Measurements from ENCODE around the gene CD151.

CD151 gene

GRCh38 chr11:803770-804598 lies 28.8 kb upstream of the CD151 start:
- peaks cover 53% of the 10 kb centered on the region for H3K4me1 ChIP-seq
- peaks cover 43% of the 10 kb centered on the region for H3K36me3 ChIP-seq
- H3K4me3 ChIP-seq, result peak overlapping the region; percentile 76
- H3K4me2 ChIP-seq, result peak overlapping the region; percentile 99
- no peaks in the 10 kb centered on the region for H3K27me3 ChIP-seq
- H3K27ac ChIP-seq, result peak overlapping the region; percentile 89
- peaks cover 32% of the 10 kb centered on the region; the same call in 1 of the 2 replicates for H4K20me1 ChIP-seq
- peak overlapping the region; percentile 80 for H3K9ac ChIP-seq
- H3K9me3 ChIP-seq, result no peaks in the 10 kb centered on the region
- TF ChIP-seq Cebpa-rat (IDR thresholded peaks at IDR 0.05), result no peak

GRCh38 chr11:804599-804964 lies 28.2 kb upstream of the CD151 start:
- peak overlapping the region; percentile 99 for H3K4me2 ChIP-seq
- peaks cover 53% of the 10 kb centered on the region for H3K4me1 ChIP-seq
- peak overlapping the region; percentile 89 for H3K27ac ChIP-seq
- peak overlapping the region; percentile 80 for H3K9ac ChIP-seq
- no peaks in the 10 kb centered on the region for H3K9me3 ChIP-seq
- peaks cover 37% of the 10 kb centered on the region for H3K36me3 ChIP-seq
- H3K27me3 ChIP-seq, result no peaks in the 10 kb centered on the region
- peaks cover 26% of the 10 kb centered on the region; the same call in 1 of the 2 replicates for H4K20me1 ChIP-seq
- H3K4me3 ChIP-seq, result peak overlapping the region; percentile 76
- TF ChIP-seq Cebpa-rat (IDR thresholded peaks at IDR 0.05), result no peak

- Histone ChIP-seq H3K36me3 (peaks cover 29% of the 10 kb centered on the region), H4K20me1 (peaks cover 51% of the 10 kb centered on the region), H3K4me1 (peaks cover 66% of the 10 kb centered on the region), H3K4me2 (peak overlapping the region; percentile 85), H3K27me3 (no peaks in the 10 kb centered on the region), H3K27ac (peak overlapping the region; percentile 100), H3K9ac (peak overlapping the region; percentile 100), H3K4me3 (peak overlapping the region; percentile 100), H3K9me3 (no peaks in the 10 kb centered on the region)
- TF ChIP-seq Cebpa-rat (IDR thresholded peaks at IDR 0.05), result no peak
Measured at GRCh38 chr11:808427-809286, 24.1 kb upstream of the CD151 start.

DNA sequence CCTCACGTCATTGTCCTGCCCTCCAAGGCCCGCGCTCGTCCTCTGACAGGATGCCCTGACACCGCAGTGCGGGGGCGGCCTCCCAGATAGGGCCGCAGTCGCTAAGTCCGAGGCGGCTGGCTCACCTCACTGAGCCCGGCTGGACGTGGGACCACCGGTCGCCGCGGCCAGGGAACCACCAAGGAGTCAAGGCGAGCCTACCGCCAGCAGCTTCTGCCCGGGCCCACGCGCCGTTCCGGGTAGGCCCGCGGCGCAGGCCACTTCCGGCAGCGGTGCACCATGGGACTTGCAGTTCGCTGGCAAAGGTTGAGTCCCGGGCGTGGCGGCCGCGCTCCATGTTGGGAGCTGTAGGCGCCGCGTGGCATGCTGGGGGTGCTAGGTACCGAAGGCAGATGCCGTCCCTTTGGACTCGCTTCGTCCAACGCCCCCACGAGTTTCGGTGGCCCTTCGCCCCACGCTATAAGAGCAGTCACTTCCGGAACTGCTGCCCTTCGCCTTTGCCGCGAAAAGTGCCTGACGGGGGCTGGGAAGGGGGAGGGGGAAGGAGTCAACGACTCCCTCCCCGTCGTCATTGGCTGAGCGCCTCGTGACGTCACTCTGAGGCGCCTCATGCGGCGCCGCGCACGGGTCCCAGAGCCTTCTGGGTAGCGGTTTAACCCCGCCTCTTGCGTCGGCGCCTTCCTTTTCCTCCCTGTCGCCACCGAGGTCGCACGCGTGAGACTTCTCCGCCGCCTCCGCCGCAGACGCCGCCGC lies 23.3 kb upstream of the CD151 start, which contains the start of gene RPLP2:
TSS of gene RPLP2 (plus strand) at position 681 of the 753 bp plus-strand sequence. CDS start 268 bp downstream, outside the sequence.
- Histone ChIP-seq H3K27ac (peak within 1 kb of the TSS; percentile 100), H3K9ac (peak within 1 kb of the TSS; percentile 100), H3K4me2 (peak within 1 kb of the TSS; percentile 96), H3K4me3 (peak within 1 kb of the TSS; percentile 100), H3K27me3 (no peaks in the 10 kb centered on the region), H4K20me1 (peaks cover 48% of the 10 kb centered on the region), H3K9me3 (no peaks in the 10 kb centered on the region), H3K36me3 (peaks cover 37% of the 10 kb centered on the region), H3K4me1 (peaks cover 60% of the 10 kb centered on the region)
- no peak for TF ChIP-seq Cebpa-rat (IDR thresholded peaks at IDR 0.05)

GRCh38 chr11:810040-810567 lies 22.6 kb upstream of the CD151 start:
- Histone ChIP-seq H3K27ac (peak overlapping the region; percentile 100), H3K4me2 (peak overlapping the region; percentile 96), H3K36me3 (peaks cover 44% of the 10 kb centered on the region), H4K20me1 (peaks cover 44% of the 10 kb centered on the region), H3K9me3 (no peaks in the 10 kb centered on the region), H3K9ac (peak overlapping the region; percentile 100), H3K4me1 (peaks cover 56% of the 10 kb centered on the region), H3K27me3 (no peaks in the 10 kb centered on the region), H3K4me3 (peak overlapping the region; percentile 100)
- no peak for TF ChIP-seq Cebpa-rat (IDR thresholded peaks at IDR 0.05)

DNA sequence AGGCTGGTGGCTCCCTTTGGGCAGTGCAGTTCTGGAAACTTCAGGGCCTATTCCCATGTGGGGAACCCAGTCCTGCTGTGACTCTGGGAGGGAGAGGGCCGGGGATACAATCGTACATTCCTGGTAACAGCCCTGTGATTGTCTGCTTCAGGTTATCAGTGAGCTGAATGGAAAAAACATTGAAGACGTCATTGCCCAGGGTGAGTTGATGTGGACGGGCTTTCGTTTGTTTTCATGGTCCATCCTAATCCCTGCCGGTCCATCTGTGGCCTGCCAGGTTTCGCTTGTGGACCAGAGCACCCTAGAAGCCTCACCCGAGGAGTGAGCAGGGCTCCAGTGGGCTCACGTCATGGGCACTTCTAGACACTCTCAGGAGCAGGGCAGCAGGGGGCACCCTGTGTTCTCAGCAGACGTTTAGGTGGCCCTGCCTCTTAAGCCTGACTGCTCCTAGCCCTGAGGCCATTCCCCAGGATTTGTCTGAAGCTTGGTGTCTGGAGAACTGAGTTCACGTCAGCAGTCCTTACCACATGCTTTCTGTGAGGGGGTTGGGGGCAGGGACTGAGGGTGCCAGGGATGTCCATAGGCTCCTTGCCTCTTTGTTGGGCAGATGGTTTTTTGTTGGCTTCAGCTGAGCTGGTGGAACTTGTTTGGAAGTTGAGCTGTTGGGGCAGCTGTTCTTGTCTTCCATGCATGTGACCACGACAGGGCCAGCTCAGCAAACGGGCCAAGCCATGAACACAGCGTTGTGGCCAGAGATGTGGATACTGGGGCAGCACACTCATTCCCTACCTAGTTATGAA lies 21.1 kb upstream of the CD151 start:
- Histone ChIP-seq H3K9me3 (no peaks in the 10 kb centered on the region), H3K36me3 (peaks cover 57% of the 10 kb centered on the region), H3K4me2 (peak overlapping the region; percentile 96), H4K20me1 (peaks cover 51% of the 10 kb centered on the region), H3K27me3 (no peaks in the 10 kb centered on the region), H3K4me1 (peaks cover 44% of the 10 kb centered on the region), H3K9ac (peak overlapping the region; percentile 100), H3K27ac (peak overlapping the region; percentile 100), H3K4me3 (peak overlapping the region; percentile 100)
- TF ChIP-seq Cebpa-rat (IDR thresholded peaks at IDR 0.05), result no peak

GRCh38 chr11:812390-812789 lies 20.4 kb upstream of the CD151 start:
- Histone ChIP-seq H3K9ac (peak overlapping the region; percentile 100; the same call in 1 of the 2 replicates), H3K36me3 (peaks cover 57% of the 10 kb centered on the region), H3K4me3 (no peak overlapping the region), H3K27me3 (no peaks in the 10 kb centered on the region), H3K4me1 (peaks cover 44% of the 10 kb centered on the region), H4K20me1 (peaks cover 51% of the 10 kb centered on the region), H3K9me3 (no peaks in the 10 kb centered on the region), H3K27ac (no peak overlapping the region; the same call in 1 of the 2 replicates), H3K4me2 (peak overlapping the region; percentile 96)
- no peak for TF ChIP-seq Cebpa-rat (IDR thresholded peaks at IDR 0.05)

GRCh38 chr11:813072-813455 lies 19.7 kb upstream of the CD151 start:
- Histone ChIP-seq H3K4me1 (peaks cover 40% of the 10 kb centered on the region), H3K36me3 (peaks cover 57% of the 10 kb centered on the region), H3K4me3 (no peak overlapping the region), H3K9me3 (no peaks in the 10 kb centered on the region), H3K27me3 (no peaks in the 10 kb centered on the region), H3K27ac (no peak overlapping the region), H3K9ac (0 out of 2 replicates have a peak overlapping the region, but pooled peaks have one; percentile 100), H4K20me1 (peaks cover 51% of the 10 kb centered on the region), H3K4me2 (no peak overlapping the region)
- TF ChIP-seq Cebpa-rat (IDR thresholded peaks at IDR 0.05), result no peak

Data from BLaER1 (cell line).